ENCODE measurements around the gene RNF220.

DNA sequence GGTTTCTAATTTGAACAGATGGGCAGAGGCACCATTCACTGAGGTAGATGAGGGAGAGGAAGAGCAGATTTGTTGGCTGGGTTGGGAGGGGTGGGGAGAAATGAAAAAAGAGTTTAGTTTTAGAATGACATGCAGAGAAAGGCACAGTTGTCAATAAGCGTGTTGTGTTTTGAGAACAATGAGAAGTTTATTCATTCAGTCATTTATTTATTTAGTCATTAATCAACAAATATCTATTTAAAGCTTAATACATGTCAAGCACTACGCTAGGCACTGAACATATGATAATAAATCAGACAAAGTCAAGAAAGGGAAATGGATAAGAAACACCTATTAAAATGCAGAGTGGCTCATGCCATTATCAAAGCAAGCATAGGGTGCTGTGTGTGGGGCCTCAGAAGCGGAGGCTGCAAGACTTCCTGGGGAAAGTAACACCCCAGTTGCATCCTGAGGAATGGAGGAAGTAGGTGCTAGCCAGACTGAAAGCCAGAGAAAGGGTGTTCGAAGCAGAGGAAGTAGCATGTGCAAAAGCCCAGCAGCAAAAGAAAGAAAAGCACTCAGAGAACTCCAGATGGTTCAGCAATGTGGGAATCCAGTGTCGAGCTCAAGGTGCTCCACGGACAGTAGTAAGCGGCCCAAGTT, 114.1 kb downstream of the RNF220 start:
- TF ChIP-seq, protein P1, sequence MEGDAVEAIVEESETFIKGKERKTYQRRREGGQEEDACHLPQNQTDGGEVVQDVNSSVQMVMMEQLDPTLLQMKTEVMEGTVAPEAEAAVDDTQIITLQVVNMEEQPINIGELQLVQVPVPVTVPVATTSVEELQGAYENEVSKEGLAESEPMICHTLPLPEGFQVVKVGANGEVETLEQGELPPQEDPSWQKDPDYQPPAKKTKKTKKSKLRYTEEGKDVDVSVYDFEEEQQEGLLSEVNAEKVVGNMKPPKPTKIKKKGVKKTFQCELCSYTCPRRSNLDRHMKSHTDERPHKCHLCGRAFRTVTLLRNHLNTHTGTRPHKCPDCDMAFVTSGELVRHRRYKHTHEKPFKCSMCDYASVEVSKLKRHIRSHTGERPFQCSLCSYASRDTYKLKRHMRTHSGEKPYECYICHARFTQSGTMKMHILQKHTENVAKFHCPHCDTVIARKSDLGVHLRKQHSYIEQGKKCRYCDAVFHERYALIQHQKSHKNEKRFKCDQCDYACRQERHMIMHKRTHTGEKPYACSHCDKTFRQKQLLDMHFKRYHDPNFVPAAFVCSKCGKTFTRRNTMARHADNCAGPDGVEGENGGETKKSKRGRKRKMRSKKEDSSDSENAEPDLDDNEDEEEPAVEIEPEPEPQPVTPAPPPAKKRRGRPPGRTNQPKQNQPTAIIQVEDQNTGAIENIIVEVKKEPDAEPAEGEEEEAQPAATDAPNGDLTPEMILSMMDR (IDR thresholded peaks at IDR 0.05; ENCODE audit: poor library complexity, severe bottlenecking), result no peak
- TF ChIP-seq EZH2 (IDR thresholded peaks at IDR 0.05; ENCODE audit: borderline replicate concordance, insufficient read depth, low read length, poor library complexity, severe bottlenecking) (no peak), RAD21 (conservative IDR thresholded peaks at IDR 0.05) (no peak), TAF1 (IDR thresholded peaks at IDR 0.05; ENCODE audit: low read depth) (no peak), MXI1 (conservative IDR thresholded peaks at IDR 0.05; ENCODE audit: poor library complexity, severe bottlenecking) (no peak)
